Small intestine (tissue), 7 donors: Measurements from ENCODE around the gene PLD2. TPM values are rescaled to one million over a fixed set of nuclear protein-coding genes. Genes with fewer than 3 reads are reported as not detected.

Experiments used
- DNase-seq, 2 donors: peaks; one replicate each; pipeline versions ENCODE4 v3.0.0 to v3.0.0-alpha.2; 2013
- FAIRE-seq: peaks from 2 replicates; lab custom pipeline; 2012; peaks lifted over from hg19 to GRCh38; lab: Jason Lieb, UNC
- H3K27ac ChIP-seq, 3 donors: one replicate each; pipeline ENCODE4 v1.5.1; 2013; ENCODE audit warnings: low read length in 2 of 3, mild to moderate bottlenecking in 2 of 3, control low read depth in 1 of 3, inconsistent platforms in 1 of 3, low read depth in 1 of 3, moderate library complexity in 1 of 3
- H3K27me3 ChIP-seq, 3 donors: one replicate each; pipeline ENCODE4 v1.6.1; 2013; ENCODE audit warnings: low read length in 3 of 3, inconsistent platforms in 1 of 3; ENCODE audit not compliant: control insufficient read depth in 3 of 3, insufficient read depth in 3 of 3
- H3K36me3 ChIP-seq, 3 donors: one replicate each; pipeline ENCODE4 v1.6.1; 2013; ENCODE audit warnings: low read length in 3 of 3, inconsistent platforms in 1 of 3, low read depth in 1 of 3, mild to moderate bottlenecking in 1 of 3, moderate library complexity in 1 of 3; ENCODE audit not compliant: control insufficient read depth in 3 of 3, insufficient read depth in 2 of 3
- H3K4me1 ChIP-seq, 3 donors: one replicate each; pipeline ENCODE4 v1.6.1; 2013; ENCODE audit warnings: low read length in 2 of 3, inconsistent platforms in 1 of 3, low read depth in 1 of 3, mild to moderate bottlenecking in 1 of 3, moderate library complexity in 1 of 3; ENCODE audit not compliant: control insufficient read depth in 3 of 3, insufficient read depth in 2 of 3
- H3K4me3 ChIP-seq, 3 donors: one replicate each; pipeline ENCODE4 v1.5.1; 2013; ENCODE audit warnings: low read length in 3 of 3, control low read depth in 1 of 3, inconsistent platforms in 1 of 3, low read depth in 1 of 3, mild to moderate bottlenecking in 1 of 3, moderate library complexity in 1 of 3
- H3K9me3 ChIP-seq, 2 donors: one replicate each; pipeline ENCODE4 v1.6.1; 2013; ENCODE audit warnings: low read depth in 1 of 2, low read length in 1 of 2; ENCODE audit not compliant: control insufficient read depth in 2 of 2, insufficient read depth in 1 of 2
- WGBS, 3 donors: extraction: QIAGEN DNeasy Blood & Tissue Kit; methylation state at CpG; one replicate each; pipeline ENCODE4 v1.1.7; 2013; 5-methylcytosine and 5-hydroxymethylcytosine counted together
- polyA plus RNA-seq, 4 donors: library from polyadenylated mRNA; stranded (reverse) in 3 of 4; unstranded in 1 of 4; fragments of 200-250 nt in 3 of 4; fragments of 120-200 nt in 1 of 4; gene quantifications; one replicate each; pipeline versions ENCODE4 v1.2.1 to v1.2.3, GENCODE V29; 2013
- donor health status: healthy with polysubstance abuse.
- donor health status: control.
- donor health status: control.
- donor health status: Bipolar disorder and iron deficiency.
- donor health status: healthy.

The PLD2 gene
- polyA plus RNA-seq, 4 donors: 9.2 to 18.8 (median 10.7) TPM

GRCh38 chr17:4839965-4840892 lies 33.3 kb downstream of the PLD2 start:
- Histone ChIP-seq H3K4me3 (no peak overlapping the region), H3K36me3 (peaks cover 4 to 45% (median 7%) of the 10 kb centered on the region in 3 donors), H3K9me3 (no peaks in the 10 kb centered on the region), H3K27ac (no peak overlapping the region), H3K4me1 (peaks cover 0 to 28% (median 10%) of the 10 kb centered on the region in 3 donors), H3K27me3 (no peaks in the 10 kb centered on the region)
- FAIRE-seq (no peak), DNase-seq (no peak)
- WGBS, 3 donors: 69 to 86% (median 80%) methylated on average over 8 of the region's 8 CpGs

- peaks cover 4 to 42% (median 7%) of the 10 kb centered on the region in 3 donors for H3K36me3 ChIP-seq
- no peak overlapping the region for H3K4me3 ChIP-seq
- H3K9me3 ChIP-seq: no peaks in the 10 kb centered on the region
- DNase-seq (no peak), FAIRE-seq (no peak)
- H3K27me3 ChIP-seq: no peaks in the 10 kb centered on the region
- H3K4me1 ChIP-seq: peaks cover 0 to 22% (median 4%) of the 10 kb centered on the region in 3 donors
- 71 to 88% (median 73%) methylated on average over 9 to 10 of the region's 10 CpGs for WGBS, 3 donors
- no peak overlapping the region for H3K27ac ChIP-seq
Observed at GRCh38 chr17:4840893-4841242, 33.9 kb downstream of the PLD2 start.

GRCh38 chr17:4842376-4842775 lies 35.4 kb downstream of the PLD2 start:
- Histone ChIP-seq H3K4me3 (no peak overlapping the region), H3K27me3 (no peaks in the 10 kb centered on the region), H3K9me3 (no peaks in the 10 kb centered on the region), H3K4me1 (peaks cover 0 to 18% (median 0%) of the 10 kb centered on the region in 3 donors), H3K36me3 (peaks cover 4 to 41% (median 7%) of the 10 kb centered on the region in 3 donors), H3K27ac (no peak overlapping the region)
- FAIRE-seq: no peak
- DNase-seq: no peak
- 84 to 96% (median 85%) methylated on average over 3 of the region's 3 CpGs for WGBS, 3 donors

- Histone ChIP-seq H3K27me3 (no peaks in the 10 kb centered on the region), H3K4me1 (peaks cover 0 to 14% (median 0%) of the 10 kb centered on the region in 3 donors), H3K27ac (no peak overlapping the region), H3K36me3 (peaks cover 2 to 37% (median 4%) of the 10 kb centered on the region in 3 donors), H3K9me3 (no peaks in the 10 kb centered on the region), H3K4me3 (no peak overlapping the region)
- WGBS, 3 donors: 81 to 87% (median 83%) methylated on average over 9 of the region's 9 CpGs
- DNase-seq (no peak), FAIRE-seq (no peak)
Observed at GRCh38 chr17:4843321-4844000, 36.5 kb downstream of the PLD2 start.

- no peak for FAIRE-seq
- DNase-seq: no peak
- WGBS, 3 donors: 80 to 84% (median 80%) methylated on average over 5 of the region's 5 CpGs
- Histone ChIP-seq H3K36me3 (peaks cover 2 to 45% (median 4%) of the 10 kb centered on the region in 3 donors), H3K27me3 (no peaks in the 10 kb centered on the region), H3K4me1 (peaks cover 2 to 15% (median 3%) of the 10 kb centered on the region in 3 donors), H3K27ac (no peak overlapping the region), H3K4me3 (no peak overlapping the region), H3K9me3 (no peaks in the 10 kb centered on the region)
Observed at GRCh38 chr17:4845118-4845517, 38.2 kb downstream of the PLD2 start.

GRCh38 chr17:4846635-4847390 lies 39.9 kb downstream of the PLD2 start:
- 76 to 85% (median 82%) methylated on average over 13 of the region's 13 CpGs for WGBS, 3 donors
- no peak overlapping the region for H3K4me3 ChIP-seq
- H3K27ac ChIP-seq: no peak overlapping the region
- FAIRE-seq (no peak), DNase-seq (peak in 1 of 2 donors; percentile 31)
- H3K9me3 ChIP-seq: no peaks in the 10 kb centered on the region
- peaks cover 5 to 20% (median 5%) of the 10 kb centered on the region in 3 donors for H3K4me1 ChIP-seq
- H3K27me3 ChIP-seq: no peaks in the 10 kb centered on the region
- H3K36me3 ChIP-seq: peaks cover 2 to 42% (median 4%) of the 10 kb centered on the region in 3 donors

- no peak overlapping the region for H3K27ac ChIP-seq
- 83 to 90% (median 84%) methylated on average over 5 of the region's 5 CpGs for WGBS, 3 donors
- no peak for FAIRE-seq
Observed at GRCh38 chr17:4849011-4849536, 42.1 kb downstream of the PLD2 start.

More at GRCh38 chr17:4849011-4849536, 42.1 kb downstream of the PLD2 start:
- Histone ChIP-seq H3K4me3 (no peak overlapping the region), H3K9me3 (no peaks in the 10 kb centered on the region), H3K27me3 (no peaks in the 10 kb centered on the region), H3K4me1 (peaks cover 5 to 32% (median 5%) of the 10 kb centered on the region in 3 donors), H3K36me3 (peaks cover 2 to 42% (median 4%) of the 10 kb centered on the region in 3 donors)
- DNase-seq: no peak
